Activated T-cell treated with anti-CD3 and anti-CD28 coated beads, Interleukin-2, amount 50 U/mL, for 48 hours (primary cell): ENCODE data around the gene STX8.
"Not testable (repeated sequence)": the region's sequence is repeated elsewhere in the genome, so short reads cannot be mapped to it uniquely, and the experiment has no call there.

ENCODE experiments used
- DNase-seq, 2 experiments: peaks; one replicate each; pipeline ENCODE4 v3.0.0-alpha.2; 2020

The STX8 gene

GRCh38 chr17:9575381-9576101 is at the start of gene STX8:
TSS of gene STX8 (minus strand) at chr17:9575820. CDS start at chr17:9575808, 12 bp downstream.
- peak; percentile 91 for DNase-seq

GRCh38 chr17:9622961-9623360 is 47.3 kb upstream of the STX8 start:
- DNase-seq: no peak

- DNase-seq: no peak
Measured at GRCh38 chr17:9615486-9615885, 39.9 kb upstream of the STX8 start.

GRCh38 chr17:9612006-9612405 is 36.4 kb upstream of the STX8 start:
- DNase-seq: no peak

GRCh38 chr17:9611557-9611956 is 35.9 kb upstream of the STX8 start:
- no peak for DNase-seq

GRCh38 chr17:9607058-9607457 is 31.4 kb upstream of the STX8 start:
- not testable (repeated sequence) for DNase-seq

- DNase-seq: no peak
Measured at GRCh38 chr17:9606453-9606852, 30.8 kb upstream of the STX8 start.

GRCh38 chr17:9604583-9604982 is 29.0 kb upstream of the STX8 start:
- DNase-seq: not testable (repeated sequence)

- no peak for DNase-seq
Measured at GRCh38 chr17:9598661-9599060, 23.0 kb upstream of the STX8 start.

GRCh38 chr17:9597638-9598037 is 22.0 kb upstream of the STX8 start:
- not testable (repeated sequence) for DNase-seq

GRCh38 chr17:9594065-9594464 is 18.4 kb upstream of the STX8 start:
- DNase-seq: no peak

GRCh38 chr17:9587969-9588656 is 12.5 kb upstream of the STX8 start:
- no peak for DNase-seq

- DNase-seq: no peak
Measured at GRCh38 chr17:9577373-9577709, 1.7 kb upstream of the STX8 start.

GRCh38 chr17:9576521-9577372 is 1.1 kb upstream of the STX8 start, which contains the start of gene CFAP52:
TSS of gene CFAP52 (plus strand) at chr17:9576642. CDS start at chr17:9576696, 54 bp downstream.
- DNase-seq: peak; percentile 82 to 86

GRCh38 chr17:9571201-9571600 is 4.4 kb downstream of the STX8 start:
- DNase-seq: no peak

GRCh38 chr17:9568957-9569588 is 6.5 kb downstream of the STX8 start:
- DNase-seq: no peak

- DNase-seq: no peak
Measured at GRCh38 chr17:9568004-9568403, 7.6 kb downstream of the STX8 start.

GRCh38 chr17:9566739-9567138 is 8.9 kb downstream of the STX8 start:
- not testable (repeated sequence) for DNase-seq

- DNase-seq: no peak
Measured at GRCh38 chr17:9566067-9566466, 9.6 kb downstream of the STX8 start.

GRCh38 chr17:9564104-9564503 is 11.5 kb downstream of the STX8 start:
- no peak for DNase-seq

GRCh38 chr17:9557857-9558256 is 17.8 kb downstream of the STX8 start:
- no peak for DNase-seq

GRCh38 chr17:9557161-9557755 is 18.4 kb downstream of the STX8 start:
- no peak for DNase-seq

- DNase-seq: peak; percentile 64 to 68
Measured at GRCh38 chr17:9554715-9555114, 20.9 kb downstream of the STX8 start.
